SK-N-SH (cell line): ENCODE results near the gene CHIC1. TPM values are rescaled to one million over a fixed set of nuclear protein-coding genes. Genes with fewer than 3 reads are reported as not detected.
"Not testable (repeated sequence)": the region's sequence is repeated elsewhere in the genome, so short reads cannot be mapped to it uniquely, and the experiment has no call there.

Experiments
- CTCF ChIA-PET: fragments of 300-600, 350-600 bp; formaldehyde crosslinking; extraction: SDS; loops from one replicate; lab custom pipeline; 2021; lab: Yijun Ruan, JAX
- POLR2A ChIA-PET: fragments of 350-600 bp; sonication (Branson Sonifier 250); formaldehyde crosslinking; extraction: SDS; loops from one replicate; lab custom pipeline; 2020; ENCODE audit warnings: antibody characterized with exemption, inconsistent platforms; lab: Yijun Ruan, JAX
- DNase-seq: peaks from one replicate; pipeline ENCODE4 v3.0.0; 2012
- H2AFZ ChIP-seq: fragments of 200-600 bp; sonication (generic); 2 replicates; pipeline ENCODE4 v1.8.1; 2016; ENCODE audit warnings: antibody characterized with exemption, mild to moderate bottlenecking, low read depth
- H3F3A ChIP-seq: fragments of 200-600 bp; sonication (generic); replicated peaks from 2 replicates; pipeline ENCODE3; 2016; ENCODE audit warnings: antibody characterized with exemption, mild to moderate bottlenecking; ENCODE audit not compliant: insufficient read depth
- H3K27ac ChIP-seq, 2 experiments: fragments of 200-500 bp in 1 of 2; fragments of 200-600 bp in 1 of 2; sonication (Bioruptor generic) in 1 of 2; sonication (generic), shearing (Covaris generic) in 1 of 2; 2 replicates each; pipeline versions ENCODE4 v1.5.1 to v1.6.1; 2014 to 2016; ENCODE audit warnings: low read depth in 2 of 2, inconsistent platforms in 1 of 2, low read length in 1 of 2, mild to moderate bottlenecking in 1 of 2, mixed read lengths in 1 of 2
- H3K27me3 ChIP-seq: fragments of 200-600 bp; sonication (generic), shearing (Covaris generic); 2 replicates; pipeline ENCODE4 v1.6.1; 2016; ENCODE audit warnings: mixed run types; ENCODE audit not compliant: insufficient read depth
- H3K36me3 ChIP-seq, 2 experiments: fragments of 200-500 bp in 1 of 2; fragments of 200-600 bp in 1 of 2; sonication (Bioruptor generic) in 1 of 2; sonication (generic) in 1 of 2; replicated peaks in 1 of 2; 2 replicates each; pipeline versions ENCODE3 to v1.5.1; 2014 to 2016; ENCODE audit warnings: low read length in 1 of 2, mild to moderate bottlenecking in 1 of 2; ENCODE audit not compliant: insufficient read depth in 2 of 2, control insufficient read depth in 1 of 2
- H3K4me1 ChIP-seq, 2 experiments: fragments of 200-500 bp in 1 of 2; fragments of 200-600 bp in 1 of 2; sonication (Bioruptor generic) in 1 of 2; sonication (generic), shearing (Covaris generic) in 1 of 2; 2 replicates each; pipeline versions ENCODE4 v1.5.1 to v1.6.1; 2014 to 2016; ENCODE audit warnings: low read depth in 1 of 2, low read length in 1 of 2, mixed run types in 1 of 2; ENCODE audit not compliant: insufficient read depth in 2 of 2, control insufficient read depth in 1 of 2
- H3K4me2 ChIP-seq: fragments of 200-600 bp; sonication (generic), shearing (Covaris generic); 2 replicates; pipeline ENCODE4 v1.6.1; 2017; ENCODE audit warnings: mixed run types
- H3K4me3 ChIP-seq, 2 experiments: fragments of 200-500 bp in 1 of 2; fragments of 200-600 bp in 1 of 2; sonication (Bioruptor generic) in 1 of 2; sonication (generic), shearing (Covaris generic) in 1 of 2; 2 replicates each; pipeline versions ENCODE4 v1.5.1 to v1.8.1; 2014 to 2016; ENCODE audit warnings: low read depth in 2 of 2, inconsistent platforms in 1 of 2, low read length in 1 of 2, mild to moderate bottlenecking in 1 of 2, mixed read lengths in 1 of 2, moderate library complexity in 1 of 2
- H3K79me2 ChIP-seq: fragments of 200-600 bp; sonication (generic); 2 replicates; pipeline ENCODE4 v1.8.1; 2017; ENCODE audit warnings: mild to moderate bottlenecking; ENCODE audit not compliant: insufficient read depth
- H3K9ac ChIP-seq: fragments of 200-600 bp; sonication (generic); 2 replicates; pipeline ENCODE4 v1.6.1; 2017; ENCODE audit warnings: mixed run types
- H3K9me2 ChIP-seq: fragments of 200-600 bp; sonication (generic); 2 replicates; pipeline ENCODE4 v1.6.1; 2017; ENCODE audit warnings: mixed run types
- H3K9me3 ChIP-seq: fragments of 200-600 bp; sonication (generic); 2 replicates; pipeline ENCODE4 v1.6.1; 2017; ENCODE audit warnings: mixed run types, mild to moderate bottlenecking, moderate library complexity
- H4K20me1 ChIP-seq: fragments of 200-600 bp; sonication (generic); 2 replicates; pipeline ENCODE4 v1.6.1; 2017; ENCODE audit warnings: mild to moderate bottlenecking, mixed run types; ENCODE audit not compliant: insufficient read depth
- CHD2 ChIP-seq: fragments of 150-350 bp; IDR thresholded peaks from 2 replicates; pipeline ENCODE4 v1.6.1; 2018; ENCODE audit warnings: low read length; ENCODE audit not compliant: partially characterized antibody
- ELF1 ChIP-seq: IDR thresholded peaks from 2 replicates; pipeline ENCODE4 v1.4.0; 2012
- IRF3 ChIP-seq: fragments of 150-350 bp; IDR thresholded peaks from 2 replicates; pipeline ENCODE4 v1.6.1; 2016; ENCODE audit warnings: mild to moderate bottlenecking, low read depth, low read length
- MAX ChIP-seq: IDR thresholded peaks from 2 replicates; pipeline ENCODE4 v1.4.0; 2012; ENCODE audit warnings: low read depth
- MXI1 ChIP-seq: IDR thresholded peaks from 2 replicates; pipeline ENCODE4 v1.6.1; 2012; ENCODE audit warnings: mild to moderate bottlenecking, low read depth, low read length, improper control_type of control experiment
- NRF1 ChIP-seq: IDR thresholded peaks from 2 replicates; pipeline ENCODE4 v1.6.1; 2012; ENCODE audit warnings: low read depth, mild to moderate bottlenecking, low read length
- POLR2AphosphoS5 ChIP-seq: IDR thresholded peaks from 2 replicates; pipeline ENCODE4 v1.6.1; 2012; ENCODE audit warnings: low read depth, low read length
- RXRA ChIP-seq: IDR thresholded peaks from 2 replicates; pipeline ENCODE4 v1.4.0; 2012; ENCODE audit warnings: low read depth, mild to moderate bottlenecking, borderline replicate concordance
- SMC3 ChIP-seq: IDR thresholded peaks from 2 replicates; pipeline ENCODE4 v1.6.1; 2012; ENCODE audit warnings: low read depth, low read length, improper control_type of control experiment
- TAF1 ChIP-seq: IDR thresholded peaks from 2 replicates; pipeline ENCODE4 v1.6.1; 2012; ENCODE audit warnings: low read depth, mild to moderate bottlenecking, low read length, moderate library complexity, borderline replicate concordance
- USF1 ChIP-seq: IDR thresholded peaks from 2 replicates; pipeline ENCODE4 v1.4.0; 2012; ENCODE audit warnings: low read depth, borderline replicate concordance
- USF2 ChIP-seq: fragments of 150-350 bp; IDR thresholded peaks from 2 replicates; pipeline ENCODE4 v1.6.1; 2017; ENCODE audit warnings: antibody characterized with exemption, low read length, low read depth, borderline replicate concordance
- YY1 ChIP-seq: IDR thresholded peaks from 2 replicates; pipeline ENCODE4 v1.4.0; 2012; ENCODE audit warnings: low read depth, mild to moderate bottlenecking
- WGBS: methylation state at CpG from one replicate; pipeline ENCODE4 v1.1.6; 2017; ENCODE audit warnings: low lambda C conversion rate; 5-methylcytosine and 5-hydroxymethylcytosine counted together
- polyA plus RNA-seq, 3 experiments: library from polyadenylated mRNA; depleted of rRNA; stranded (reverse); fragments of >200 nt; gene quantifications; 2 replicates each; pipeline ENCODE4 v1.2.3, GENCODE V29; 2012

The CHIC1 gene
- polyA plus RNA-seq (2012; rRNA removed): 2.8 and 3.5 TPM in 2 replicates
- polyA plus RNA-seq (2012; cell fraction: cytosol; rRNA removed): 3.9 and 4.2 TPM in 2 replicates
- 2.9 and 6.6 TPM in 2 replicates for polyA plus RNA-seq (2012; cell fraction: nucleus; rRNA removed)

GRCh38 chrX:73562984-73563737, at the start of gene CHIC1:
CHIC1 (plus strand) TSS chrX:73563197; CDS start chrX:73563285, 88 bp downstream.
- Histone ChIP-seq H4K20me1 (0 out of 2 replicates have a peak, but pooled peaks cover 3% of the 10 kb centered on the region), H3K36me3 (no peaks in the 10 kb centered on the region), H3K9ac (peak within 1 kb of the TSS; percentile 83), H3K27ac (peak within 1 kb of the TSS; percentile 70 to 78), H3F3A (no peaks in the 10 kb centered on the region), H3K4me2 (peak within 1 kb of the TSS; percentile 79), H2AFZ (peak within 1 kb of the TSS; percentile 99), H3K9me3 (no peaks in the 10 kb centered on the region), H3K79me2 (peaks cover 8% of the 10 kb centered on the region; the same call in 1 of the 2 replicates), H3K4me1 (no peaks in the 10 kb centered on the region; a peak in 1 of 4 replicates), H3K4me3 (peak within 1 kb of the TSS; percentile 55 to 78), H3K9me2 (no peaks in the 10 kb centered on the region), H3K27me3 (no peaks in the 10 kb centered on the region)
- ChIA-PET POLR2A (no interaction called here), CTCF (no interaction called here)
- WGBS: 2% methylated on average over 51 of the region's 51 CpGs
- peak; percentile 82 for DNase-seq
- TF ChIP-seq NRF1 (peak; percentile 61), ELF1 (no peak), IRF3 (no peak), YY1 (peak; percentile 89), MXI1 (0 out of 2 replicates have a peak, but pooled peaks have one; percentile 28), TAF1 (peak; percentile 78), SMC3 (no peak), MAX (peak; percentile 89), CHD2 (no peak), RXRA (no peak), USF2 (peak; percentile 60; the same call in 1 of the 2 replicates), POLR2AphosphoS5 (0 out of 2 replicates have a peak, but pooled peaks have one; percentile 12), USF1 (peak; percentile 95)

- POLR2A ChIA-PET: not testable (repeated sequence)
These were observed 40.2 kb upstream of the CHIC1 start for GRCh38 chrX:73522823-73523222.

More at GRCh38 chrX:73522823-73523222, 40.2 kb upstream of the CHIC1 start:
- 0% methylated on average over 2 of the region's 2 CpGs for WGBS
- H3K79me2 ChIP-seq, H2AFZ ChIP-seq, H3K27ac ChIP-seq, H3K4me1 ChIP-seq, H3K9ac ChIP-seq, DNase-seq, H4K20me1 ChIP-seq, H3K4me3 ChIP-seq, H3K9me2 ChIP-seq, H3K36me3 ChIP-seq, H3K9me3 ChIP-seq, H3F3A ChIP-seq, CTCF ChIA-PET, H3K4me2 ChIP-seq: not testable (repeated sequence)
- H3K27me3 ChIP-seq: peaks cover 12% of the 10 kb centered on the region; the same call in 1 of the 2 replicates
